HG03439 (cell line): ENCODE data around the gene SLC25A1.
A peak's percentile ranks its signal among the peaks of the same experiment; 100 is the strongest.

ENCODE experiments used
- ATAC-seq: cut with Tn5 transposase; IDR thresholded peaks from one replicate; pipeline ENCODE4 v1.9.1; 2021; ENCODE audit warnings: mild to moderate bottlenecking, moderate library complexity; ENCODE audit not compliant: unreplicated experiment

SLC25A1 gene

GRCh38 chr22:19181786-19182471, 3.4 kb upstream of the SLC25A1 start:
- ATAC-seq: no peak

- ATAC-seq: no peak
Observed at GRCh38 chr22:19180740-19181410, 2.3 kb upstream of the SLC25A1 start.

GRCh38 chr22:19180234-19180633, 1.7 kb upstream of the SLC25A1 start:
- ATAC-seq: no peak

- ATAC-seq: no peak
Observed at GRCh38 chr22:19179497-19180048, 1.0 kb upstream of the SLC25A1 start.

GRCh38 chr22:19178065-19178656, 375 bp downstream of the SLC25A1 start:
- ATAC-seq: peak; percentile 37

- ATAC-seq: no peak
Observed at GRCh38 chr22:19177164-19178064, 1.1 kb downstream of the SLC25A1 start.

- ATAC-seq: no peak
Observed at GRCh38 chr22:19176732-19177131, 1.8 kb downstream of the SLC25A1 start.

GRCh38 chr22:19176175-19176643, 2.3 kb downstream of the SLC25A1 start:
- ATAC-seq: no peak

GRCh38 chr22:19175602-19176174, 2.8 kb downstream of the SLC25A1 start:
- no peak for ATAC-seq

- no peak for ATAC-seq
Observed at GRCh38 chr22:19175026-19175601, 3.4 kb downstream of the SLC25A1 start.

GRCh38 chr22:19174106-19175025, 4.2 kb downstream of the SLC25A1 start:
- ATAC-seq: no peak

- no peak for ATAC-seq
Observed at GRCh38 chr22:19173047-19174035, 5.2 kb downstream of the SLC25A1 start.

- no peak for ATAC-seq
Observed at GRCh38 chr22:19172213-19173046, 6.1 kb downstream of the SLC25A1 start.

- no peak for ATAC-seq
Observed at GRCh38 chr22:19169947-19170318, 8.6 kb downstream of the SLC25A1 start.

GRCh38 chr22:19169002-19169946, 9.3 kb downstream of the SLC25A1 start:
- no peak for ATAC-seq
